Muscle layer of colon (tissue), 2 donors: ENCODE measurements around the gene METRNL.
"Not testable (repeated sequence)": the region's sequence is repeated elsewhere in the genome, so short reads cannot be mapped to it uniquely, and the experiment has no call there.

Experiments used
- H3K27ac ChIP-seq: one replicate; pipeline ENCODE4 v1.7.0; 2013; ENCODE audit warnings: low read depth, mild to moderate bottlenecking, low read length, moderate library complexity
- H3K27me3 ChIP-seq, 2 donors: one replicate each; pipeline ENCODE4 v1.7.0; 2013; ENCODE audit warnings: low read length in 2 of 2, mild to moderate bottlenecking in 2 of 2; ENCODE audit not compliant: insufficient read depth in 2 of 2, control insufficient read depth in 1 of 2
- H3K36me3 ChIP-seq: one replicate; pipeline ENCODE4 v1.7.0; 2013; ENCODE audit warnings: mild to moderate bottlenecking, low read length; ENCODE audit not compliant: insufficient read depth
- H3K4me1 ChIP-seq: one replicate; pipeline ENCODE4 v1.7.0; 2013; ENCODE audit warnings: mild to moderate bottlenecking, low read length; ENCODE audit not compliant: insufficient read depth
- H3K4me3 ChIP-seq, 2 donors: one replicate each; pipeline ENCODE4 v1.7.0; 2013; ENCODE audit warnings: low read length in 2 of 2, low read depth in 1 of 2, mild to moderate bottlenecking in 1 of 2, moderate library complexity in 1 of 2
- H3K9ac ChIP-seq: one replicate; pipeline ENCODE4 v1.7.0; 2013; ENCODE audit warnings: low read length
- H3K9me3 ChIP-seq: one replicate; pipeline ENCODE4 v1.7.0; 2013; ENCODE audit warnings: mild to moderate bottlenecking, low read length
- donor health status: abdominal sarcoma.
- donor health status: Adenocarcinoma of cecum.

METRNL gene

GRCh38 chr17:83038983-83039382 is 40.4 kb upstream of the METRNL start:
- not testable (repeated sequence) for H3K27ac ChIP-seq, H3K27me3 ChIP-seq, H3K36me3 ChIP-seq, H3K4me3 ChIP-seq, H3K9me3 ChIP-seq, H3K4me1 ChIP-seq, H3K9ac ChIP-seq

DNA sequence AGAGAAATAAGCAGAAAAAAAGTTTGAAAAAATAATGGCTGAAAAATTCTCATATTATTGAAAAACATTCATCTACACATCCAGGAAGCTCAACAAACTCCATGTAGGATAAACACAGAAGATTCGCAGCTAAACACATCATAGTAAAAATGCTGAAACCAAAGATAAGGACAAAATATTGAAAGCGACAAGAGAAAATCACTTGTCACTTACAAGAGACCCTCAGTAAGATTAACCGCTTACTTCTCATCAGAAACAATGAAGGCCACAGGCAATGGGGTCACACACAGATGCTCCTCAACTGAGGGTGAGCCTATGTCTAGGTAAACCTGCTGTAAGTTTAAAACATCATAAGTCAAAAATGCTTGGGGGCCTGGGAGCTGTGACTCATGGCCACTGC is 38.1 kb upstream of the METRNL start:
- H3K9me3 ChIP-seq, result no peaks in the 10 kb centered on the region
- H3K9ac ChIP-seq, result no peak overlapping the region
- no peaks in the 10 kb centered on the region for H3K4me1 ChIP-seq
- H3K36me3 ChIP-seq, result no peaks in the 10 kb centered on the region
- H3K4me3 ChIP-seq, result no peak overlapping the region
- H3K27ac ChIP-seq, result no peak overlapping the region
- H3K27me3 ChIP-seq, result no peaks in the 10 kb centered on the region

DNA sequence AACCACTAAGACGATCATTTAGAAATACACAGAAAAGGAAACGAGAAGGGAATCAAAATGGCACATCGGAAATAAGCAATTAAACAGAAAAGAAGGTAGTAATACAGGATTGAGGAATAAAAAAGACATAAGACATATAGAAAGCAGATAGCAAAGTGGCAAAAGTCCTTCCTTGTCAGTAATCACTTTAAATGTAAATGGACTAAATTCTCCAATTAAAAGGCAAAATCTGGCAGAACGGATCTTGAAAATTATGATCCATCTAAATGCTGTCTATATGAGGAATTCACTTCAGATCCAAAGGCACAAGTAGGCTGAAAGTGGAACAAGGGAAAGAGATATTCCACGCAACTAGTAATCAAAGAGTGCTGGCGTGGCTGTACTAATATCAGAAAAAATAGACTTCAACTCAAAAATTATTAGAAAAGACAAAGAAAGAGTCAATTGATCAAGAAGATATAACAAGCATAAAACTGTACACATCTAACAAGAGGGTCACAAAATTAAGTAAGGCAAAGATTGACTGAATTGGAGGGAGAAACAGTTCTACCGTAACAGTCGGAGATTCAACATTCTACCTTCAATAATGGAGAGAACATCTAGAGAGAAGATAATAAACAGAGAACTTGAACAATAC is 36.8 kb upstream of the METRNL start:
- Histone ChIP-seq H3K9me3 (no peaks in the 10 kb centered on the region), H3K27ac (no peak overlapping the region), H3K4me1 (no peaks in the 10 kb centered on the region), H3K9ac (no peak overlapping the region), H3K27me3 (no peaks in the 10 kb centered on the region), H3K36me3 (peaks cover 6% of the 10 kb centered on the region), H3K4me3 (no peak overlapping the region)

DNA sequence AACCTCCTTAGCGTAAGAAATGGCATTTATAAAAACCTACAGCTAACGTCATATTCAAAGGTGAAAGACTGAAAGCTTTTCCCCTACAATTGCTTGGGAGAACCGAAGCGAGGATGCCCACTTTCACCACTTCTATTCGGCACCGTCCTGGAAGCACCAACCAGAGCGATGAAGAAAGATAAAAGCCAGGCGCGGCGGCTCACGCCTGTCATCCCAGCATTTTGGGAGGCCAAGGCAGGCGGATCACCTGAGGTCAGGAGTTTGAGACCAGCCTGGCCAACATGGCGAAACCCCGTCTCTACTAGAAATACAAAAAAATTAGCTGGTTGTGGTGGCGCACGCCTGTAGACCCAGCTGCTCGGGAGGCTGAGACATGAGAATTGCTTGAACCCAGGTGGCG is 34.9 kb upstream of the METRNL start:
- H3K27me3 ChIP-seq, H3K4me3 ChIP-seq, H3K36me3 ChIP-seq, H3K27ac ChIP-seq, H3K9ac ChIP-seq, H3K9me3 ChIP-seq, H3K4me1 ChIP-seq: not testable (repeated sequence)

DNA sequence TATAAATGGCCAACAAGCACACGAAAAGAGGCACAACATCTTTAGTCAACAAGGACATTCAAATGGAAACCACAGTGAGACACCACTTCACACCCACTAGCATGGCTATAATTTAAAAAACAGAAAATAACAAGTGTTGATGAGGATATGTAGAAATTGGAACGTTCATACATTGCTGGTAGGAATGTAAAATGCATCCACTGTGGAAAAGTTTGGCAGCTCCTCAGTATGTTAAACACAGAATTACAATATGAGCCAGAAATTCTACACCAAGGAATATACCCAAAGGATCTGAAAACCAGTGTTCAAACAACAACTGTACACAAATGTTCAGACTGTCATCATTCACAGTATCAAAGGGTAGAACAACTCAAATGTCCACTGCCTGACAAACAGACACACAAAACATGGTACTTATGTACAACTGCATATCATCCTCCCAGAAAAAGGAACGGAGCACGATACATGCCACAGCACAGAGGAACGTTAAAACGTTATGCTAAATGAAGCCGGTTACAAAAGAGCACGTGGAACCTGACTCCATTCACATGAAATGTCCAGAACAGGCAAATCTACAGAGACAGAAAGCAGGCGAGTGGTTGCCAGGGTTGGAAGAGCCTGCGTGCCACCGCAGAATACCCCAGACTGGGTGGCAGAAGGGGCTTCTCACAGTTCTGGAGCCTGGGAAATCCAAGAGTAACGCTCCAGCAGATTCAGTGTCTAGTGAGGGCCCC is 32.8 kb upstream of the METRNL start:
- Histone ChIP-seq H3K36me3 (peaks cover 6% of the 10 kb centered on the region), H3K9me3 (no peaks in the 10 kb centered on the region), H3K9ac (no peak overlapping the region), H3K27me3 (no peaks in the 10 kb centered on the region), H3K4me1 (no peaks in the 10 kb centered on the region), H3K27ac (no peak overlapping the region), H3K4me3 (no peak overlapping the region)

DNA sequence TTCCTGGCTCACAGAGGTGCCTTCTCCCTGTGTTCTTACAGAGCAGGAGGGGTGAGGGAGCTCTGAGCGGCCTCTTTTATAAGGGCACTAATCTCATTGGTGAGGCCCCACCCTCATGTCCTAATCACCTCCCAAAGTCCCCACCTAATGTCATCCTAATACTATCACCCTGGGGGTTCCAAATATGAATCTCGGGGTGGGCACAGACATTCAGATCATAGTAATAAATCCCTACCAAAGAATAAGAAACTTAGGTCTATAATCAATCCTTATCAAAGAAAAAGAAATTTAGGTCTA is 32.3 kb upstream of the METRNL start:
- no peaks in the 10 kb centered on the region for H3K27me3 ChIP-seq
- no peaks in the 10 kb centered on the region for H3K9me3 ChIP-seq
- no peak overlapping the region for H3K9ac ChIP-seq
- peaks cover 6% of the 10 kb centered on the region for H3K36me3 ChIP-seq
- no peak overlapping the region for H3K4me3 ChIP-seq
- no peak overlapping the region for H3K27ac ChIP-seq
- peaks cover 2% of the 10 kb centered on the region for H3K4me1 ChIP-seq

GRCh38 chr17:83047818-83048475 is 31.5 kb upstream of the METRNL start:
- H3K36me3 ChIP-seq, H3K27ac ChIP-seq, H3K9me3 ChIP-seq, H3K9ac ChIP-seq, H3K4me1 ChIP-seq, H3K4me3 ChIP-seq, H3K27me3 ChIP-seq: not testable (repeated sequence)

DNA sequence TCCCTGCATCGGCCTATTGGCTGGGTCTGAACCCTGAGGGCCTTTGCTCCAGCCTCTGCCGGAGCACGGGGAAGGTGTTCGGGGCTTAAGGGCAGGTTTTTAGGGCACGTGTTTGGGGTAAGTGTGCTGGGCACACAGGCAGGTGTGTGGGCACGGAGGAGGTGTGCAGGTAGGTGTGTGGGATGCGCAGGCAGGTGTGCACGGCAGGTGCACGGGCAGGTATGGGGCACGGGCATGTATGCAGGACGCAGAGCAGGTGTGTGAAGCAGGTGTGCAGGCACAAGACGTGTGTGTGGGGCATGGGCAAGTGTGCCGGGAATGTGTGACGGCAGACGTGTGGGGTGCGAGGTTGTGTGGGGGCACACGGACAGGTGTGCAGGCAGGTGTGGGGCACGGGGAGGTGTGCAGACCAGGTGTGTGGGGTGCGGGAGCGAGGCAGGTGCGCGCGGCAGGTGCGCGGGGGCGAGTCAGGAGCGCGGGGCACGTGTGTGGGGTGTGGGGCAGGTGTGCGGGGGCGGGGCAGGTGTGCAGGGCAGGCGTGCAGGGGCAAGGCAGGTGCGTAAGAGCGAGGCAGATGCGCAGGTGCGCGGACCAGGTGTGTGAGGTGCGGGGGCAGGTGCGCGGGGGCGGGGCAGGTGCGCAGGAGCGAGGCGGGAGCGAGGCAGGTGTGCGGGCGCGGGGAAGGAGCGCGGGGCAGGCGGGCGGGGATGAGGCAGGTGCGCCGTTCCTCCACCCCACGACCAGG is 28.6 kb upstream of the METRNL start:
- H3K36me3 ChIP-seq, result peaks cover 6% of the 10 kb centered on the region
- peak overlapping the region; percentile 13 for H3K27ac ChIP-seq
- H3K9ac ChIP-seq, result no peak overlapping the region
- H3K4me1 ChIP-seq, result peaks cover 5% of the 10 kb centered on the region
- H3K4me3 ChIP-seq, result peak overlapping the region; percentile 28 to 66
- no peaks in the 10 kb centered on the region for H3K27me3 ChIP-seq
- H3K9me3 ChIP-seq, result no peaks in the 10 kb centered on the region

- peak overlapping the region; percentile 82 for H3K27ac ChIP-seq
- H3K9me3 ChIP-seq, result no peaks in the 10 kb centered on the region
- H3K36me3 ChIP-seq, result peaks cover 4% of the 10 kb centered on the region
- peak overlapping the region; percentile 66 to 71 for H3K4me3 ChIP-seq
- H3K4me1 ChIP-seq, result peaks cover 5% of the 10 kb centered on the region
- no peak overlapping the region for H3K9ac ChIP-seq
- no peaks in the 10 kb centered on the region for H3K27me3 ChIP-seq
Measured at GRCh38 chr17:83051396-83052240, 27.8 kb upstream of the METRNL start.

- no peaks in the 10 kb centered on the region for H3K27me3 ChIP-seq
- peaks cover 5% of the 10 kb centered on the region for H3K4me1 ChIP-seq
- peak overlapping the region; percentile 58 to 71 for H3K4me3 ChIP-seq
- H3K36me3 ChIP-seq, result no peaks in the 10 kb centered on the region
- H3K9ac ChIP-seq, result no peak overlapping the region
- H3K27ac ChIP-seq, result peak overlapping the region; percentile 82
- H3K9me3 ChIP-seq, result no peaks in the 10 kb centered on the region
Measured at GRCh38 chr17:83052241-83052564, 27.2 kb upstream of the METRNL start.
